ENCODE measurements around the gene DFFB. TPM values are rescaled to one million over a fixed set of nuclear protein-coding genes. Genes with fewer than 3 reads are reported as not detected.

DFFB gene
- total RNA-seq, 3 donors from 2014 or later (not counting 1 experiment from before 2014, with no cell fraction given): 18.3 to 27.8 (median 18.5) TPM

DNA sequence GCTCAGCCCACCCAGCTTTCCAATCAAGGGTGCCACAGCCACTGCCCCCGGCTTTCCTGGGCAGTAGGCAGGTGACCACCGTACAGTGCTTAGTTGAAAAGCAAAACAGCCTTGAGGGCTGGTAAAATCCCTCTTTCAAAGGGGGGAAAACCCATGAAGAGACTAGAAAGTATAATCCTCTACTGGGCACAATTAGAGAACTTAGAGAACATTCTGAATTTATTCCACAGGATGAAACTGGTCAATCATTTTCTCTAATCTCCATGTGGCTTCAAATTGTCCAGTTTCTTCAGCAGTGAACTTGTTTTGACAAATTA, 45.7 kb upstream of the DFFB start:
- Mint-ChIP-seq H3K9me3 (no peaks in the 10 kb centered on the region), H3K36me3 (no peaks in the 10 kb centered on the region), H3K27me3 (ENCODE audit: low read depth in 2 of 2) (peaks cover 0 to 3% of the 10 kb centered on the region in 2 donors), H3K4me1 (peaks cover 6 to 7% of the 10 kb centered on the region in 2 donors), H3K27ac (peak overlapping the region in 1 of 2 donors; percentile 65), H3K4me3 (no peak overlapping the region)
- DNase-seq: no peak
- intact Hi-C loops (cut with micrococcal nuclease): no loop called here
- Histone ChIP-seq H3K27ac (ENCODE audit: low read length) (no peak overlapping the region), H3K27me3 (ENCODE audit: control insufficient read depth, insufficient read depth, low read length) (no peaks in the 10 kb centered on the region), H3K36me3 (ENCODE audit: control insufficient read depth, insufficient read depth, low read length) (peaks cover 18% of the 10 kb centered on the region), H3K9me3 (ENCODE audit: control insufficient read depth, insufficient read depth, low read length) (no peaks in the 10 kb centered on the region), H3K4me3 (ENCODE audit: low read length) (no peak overlapping the region), H3K4me1 (ENCODE audit: control insufficient read depth, insufficient read depth, low read length) (peaks cover 17% of the 10 kb centered on the region)
- TF ChIP-seq, protein P1, sequence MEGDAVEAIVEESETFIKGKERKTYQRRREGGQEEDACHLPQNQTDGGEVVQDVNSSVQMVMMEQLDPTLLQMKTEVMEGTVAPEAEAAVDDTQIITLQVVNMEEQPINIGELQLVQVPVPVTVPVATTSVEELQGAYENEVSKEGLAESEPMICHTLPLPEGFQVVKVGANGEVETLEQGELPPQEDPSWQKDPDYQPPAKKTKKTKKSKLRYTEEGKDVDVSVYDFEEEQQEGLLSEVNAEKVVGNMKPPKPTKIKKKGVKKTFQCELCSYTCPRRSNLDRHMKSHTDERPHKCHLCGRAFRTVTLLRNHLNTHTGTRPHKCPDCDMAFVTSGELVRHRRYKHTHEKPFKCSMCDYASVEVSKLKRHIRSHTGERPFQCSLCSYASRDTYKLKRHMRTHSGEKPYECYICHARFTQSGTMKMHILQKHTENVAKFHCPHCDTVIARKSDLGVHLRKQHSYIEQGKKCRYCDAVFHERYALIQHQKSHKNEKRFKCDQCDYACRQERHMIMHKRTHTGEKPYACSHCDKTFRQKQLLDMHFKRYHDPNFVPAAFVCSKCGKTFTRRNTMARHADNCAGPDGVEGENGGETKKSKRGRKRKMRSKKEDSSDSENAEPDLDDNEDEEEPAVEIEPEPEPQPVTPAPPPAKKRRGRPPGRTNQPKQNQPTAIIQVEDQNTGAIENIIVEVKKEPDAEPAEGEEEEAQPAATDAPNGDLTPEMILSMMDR (IDR thresholded peaks at IDR 0.05): no peak
- no peak for ATAC-seq
- 52% methylated on average over 2 of the region's 2 CpGs for WGBS (ENCODE audit: insufficient coverage)

DNA sequence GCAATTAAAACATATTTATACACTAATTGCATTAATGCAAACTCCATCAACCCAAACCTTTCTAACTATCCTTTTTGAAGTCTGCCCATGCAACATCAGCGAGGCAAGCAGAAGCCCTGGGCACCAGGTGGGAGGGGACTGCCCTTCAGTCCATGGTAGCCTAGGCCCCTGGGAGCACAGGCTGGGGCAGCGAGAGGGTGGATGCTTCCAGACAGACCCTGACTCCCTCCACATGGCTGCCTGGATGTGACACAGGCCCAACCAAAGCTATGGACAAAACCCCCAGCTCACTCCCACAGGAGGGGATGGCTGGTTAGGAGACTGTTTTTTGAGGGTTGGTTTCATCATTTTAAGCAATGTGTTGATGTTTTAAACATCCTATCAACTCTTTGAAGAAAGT, 43.2 kb upstream of the DFFB start:
- 95% methylated on average over 2 of the region's 2 CpGs for WGBS (ENCODE audit: insufficient coverage)
- Mint-ChIP-seq H3K4me3 (no peak overlapping the region), H3K4me1 (peaks cover 6 to 7% of the 10 kb centered on the region in 2 donors), H3K36me3 (no peaks in the 10 kb centered on the region), H3K9me3 (no peaks in the 10 kb centered on the region), H3K27ac (no peak overlapping the region), H3K27me3 (ENCODE audit: low read depth in 2 of 2) (no peaks in the 10 kb centered on the region)
- H3K9me3 ChIP-seq (ENCODE audit: control insufficient read depth, insufficient read depth, low read length): no peaks in the 10 kb centered on the region
- no peak for ATAC-seq
- H3K36me3 ChIP-seq (ENCODE audit: control insufficient read depth, insufficient read depth, low read length): peaks cover 18% of the 10 kb centered on the region
- H3K27me3 ChIP-seq (ENCODE audit: control insufficient read depth, insufficient read depth, low read length): no peaks in the 10 kb centered on the region
- intact Hi-C loops (cut with micrococcal nuclease): no loop called here
- TF ChIP-seq, protein P1 (IDR thresholded peaks at IDR 0.05): no peak
- H3K4me3 ChIP-seq (ENCODE audit: low read length): no peak overlapping the region
- no peak overlapping the region for H3K27ac ChIP-seq (ENCODE audit: low read length)
- peaks cover 17% of the 10 kb centered on the region for H3K4me1 ChIP-seq (ENCODE audit: control insufficient read depth, insufficient read depth, low read length)
- DNase-seq: no peak

DNA sequence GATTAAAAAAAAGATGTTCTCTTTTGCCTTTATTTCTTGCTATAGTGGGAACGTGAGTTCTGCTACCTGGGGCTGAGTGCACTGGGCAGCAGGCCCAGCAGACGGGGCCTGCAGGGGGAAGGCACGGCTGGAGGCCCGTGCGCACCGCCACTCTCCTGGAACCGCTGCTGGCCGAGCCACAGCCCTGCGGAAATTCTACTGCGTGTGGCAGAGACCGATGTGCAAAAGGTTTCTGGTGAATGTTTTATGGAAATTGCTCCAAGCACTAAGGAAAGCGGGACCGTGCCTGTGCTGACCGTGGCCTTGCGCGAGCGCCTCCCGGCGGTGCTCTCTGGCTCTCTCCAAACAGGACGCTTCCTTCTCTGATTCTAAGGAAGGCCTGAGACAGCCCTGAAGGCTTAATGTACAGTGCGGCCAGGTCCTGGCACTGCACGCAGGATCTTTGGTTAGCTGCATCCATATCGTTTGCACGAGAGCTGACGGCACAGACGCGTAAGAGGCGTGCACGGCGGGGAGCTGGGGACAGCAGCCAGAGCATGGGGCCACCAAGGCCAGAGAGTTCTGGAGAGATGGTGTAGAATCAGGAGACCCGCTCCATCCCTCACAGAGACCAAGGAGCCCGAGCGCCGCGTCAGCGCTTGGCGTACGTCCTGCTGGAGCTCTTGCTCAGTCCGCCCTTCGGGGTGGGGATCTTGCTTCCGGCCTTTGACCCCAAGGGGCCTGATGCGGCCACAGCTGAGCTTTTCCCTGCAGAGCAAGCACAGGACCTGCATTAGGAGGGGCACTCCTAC, 42.3 kb upstream of the DFFB start:
- Mint-ChIP-seq H3K4me1 (peaks cover 4% of the 10 kb centered on the region in 2 donors), H3K4me3 (no peak overlapping the region), H3K27me3 (ENCODE audit: low read depth in 2 of 2) (no peaks in the 10 kb centered on the region), H3K9me3 (no peaks in the 10 kb centered on the region), H3K27ac (no peak overlapping the region), H3K36me3 (no peaks in the 10 kb centered on the region)
- Histone ChIP-seq H3K4me1 (ENCODE audit: control insufficient read depth, insufficient read depth, low read length) (peaks cover 9% of the 10 kb centered on the region), H3K36me3 (ENCODE audit: control insufficient read depth, insufficient read depth, low read length) (peaks cover 18% of the 10 kb centered on the region), H3K9me3 (ENCODE audit: control insufficient read depth, insufficient read depth, low read length) (no peaks in the 10 kb centered on the region), H3K4me3 (ENCODE audit: low read length) (no peak overlapping the region), H3K27me3 (ENCODE audit: control insufficient read depth, insufficient read depth, low read length) (no peaks in the 10 kb centered on the region), H3K27ac (ENCODE audit: low read length) (no peak overlapping the region)
- no peak for DNase-seq
- WGBS (ENCODE audit: insufficient coverage): 95% methylated on average over 42 of the region's 42 CpGs
- intact Hi-C loops (cut with micrococcal nuclease): no loop called here
- ATAC-seq: no peak
- TF ChIP-seq, protein P1 (IDR thresholded peaks at IDR 0.05): no peak

Data from natural killer cell (primary cell).